ENCODE measurements around the gene UBE2U.
"Not testable (repeated sequence)": the region's sequence is repeated elsewhere in the genome, so short reads cannot be mapped to it uniquely, and the experiment has no call there.

The UBE2U gene

DNA sequence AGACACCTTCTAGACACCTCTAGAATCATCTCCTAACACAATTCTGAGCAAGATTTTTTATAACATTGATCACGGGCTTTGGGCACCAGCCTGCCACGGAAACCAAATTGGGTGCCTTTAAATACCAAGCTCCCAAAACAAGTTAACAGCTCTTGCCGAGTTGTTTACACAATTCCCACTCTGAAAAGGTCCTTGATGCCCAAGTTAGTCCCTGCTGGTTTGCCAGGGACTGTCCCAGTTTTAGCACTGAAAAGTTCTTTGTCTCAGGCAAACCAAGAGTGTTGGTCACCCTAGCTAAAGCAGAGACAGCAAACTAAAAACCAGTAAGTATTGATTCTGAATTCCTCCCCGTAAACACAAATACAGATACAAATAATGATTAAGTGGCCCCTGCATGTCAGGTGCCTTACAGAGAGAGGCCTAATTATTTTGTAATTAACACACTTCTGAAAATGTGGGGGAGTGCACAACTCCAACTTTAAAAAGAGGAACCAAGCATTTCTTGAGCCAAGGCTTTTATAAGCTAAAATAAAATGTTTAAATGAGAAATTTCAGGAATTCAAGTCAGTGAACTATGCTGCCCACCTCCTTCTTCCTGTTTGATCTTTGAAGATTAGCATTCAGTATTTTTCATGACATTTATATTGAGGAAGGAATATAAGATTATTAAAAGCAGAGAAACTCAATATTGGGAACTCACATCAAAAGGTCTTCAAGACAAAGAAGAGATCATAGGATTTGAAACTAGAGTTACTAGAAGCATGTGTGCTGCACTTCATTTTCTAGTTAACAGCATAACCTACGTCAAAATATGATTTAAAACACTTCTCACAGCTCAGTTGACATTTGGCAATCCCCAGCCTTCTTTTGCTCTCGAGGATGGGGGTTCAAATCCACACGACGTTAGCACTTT, 9.0 kb upstream of the UBE2U start:
- DNase-seq = no peak

DNA sequence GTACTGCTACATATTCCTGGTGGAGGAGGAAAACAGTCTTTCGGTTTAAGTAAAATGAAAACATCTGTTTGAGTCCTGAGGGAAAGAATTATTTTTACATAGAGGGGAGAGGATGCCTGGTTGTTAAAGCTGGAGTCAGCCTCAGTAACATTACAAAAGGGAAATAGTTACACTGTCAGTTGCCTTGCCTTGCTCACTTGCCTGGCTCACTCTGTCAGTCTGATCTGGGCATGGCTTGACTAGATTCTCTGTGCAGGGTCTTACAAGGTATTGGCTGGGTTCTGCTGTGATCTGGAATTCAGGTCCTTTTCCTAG, 8.4 kb upstream of the UBE2U start:
- no peak for DNase-seq

DNA sequence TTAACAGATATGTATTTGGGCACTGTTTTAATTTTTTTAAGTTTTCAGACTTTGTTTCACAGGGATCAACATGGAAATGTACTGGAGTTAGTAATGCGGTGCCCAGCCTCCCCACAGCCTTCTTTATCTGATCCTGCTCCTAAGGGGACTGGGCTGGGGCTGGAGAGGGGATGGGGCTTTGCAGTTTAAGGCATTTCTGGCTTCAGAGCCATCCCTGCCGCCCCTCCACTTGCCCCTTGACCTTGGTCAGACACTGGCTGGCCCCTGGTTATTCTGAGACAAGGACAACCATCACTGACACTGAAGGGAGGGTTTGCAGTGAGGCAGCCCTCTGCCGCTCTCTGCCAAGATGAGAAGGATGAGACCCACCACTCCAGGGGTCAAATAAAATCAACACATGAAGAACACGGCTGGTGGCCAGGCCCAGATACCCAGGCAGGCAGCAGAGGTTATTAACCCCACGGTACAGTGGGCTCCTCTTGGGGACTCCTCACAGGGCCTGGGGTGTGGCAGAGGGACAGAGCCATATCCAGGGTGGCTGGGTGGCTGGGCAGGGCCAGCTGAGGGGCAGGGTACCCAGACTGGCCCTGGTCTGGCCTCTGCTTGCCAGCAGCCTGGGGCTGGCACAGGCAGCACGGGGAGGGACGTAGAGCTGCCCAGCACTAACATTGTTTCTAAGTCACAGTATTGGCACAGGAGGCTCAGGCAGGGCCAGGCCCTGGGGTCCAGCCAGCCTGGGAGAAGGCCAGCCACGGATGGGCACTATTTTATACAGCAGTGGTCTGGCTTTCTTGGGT, 7.2 kb upstream of the UBE2U start:
- DNase-seq = no peak

DNA sequence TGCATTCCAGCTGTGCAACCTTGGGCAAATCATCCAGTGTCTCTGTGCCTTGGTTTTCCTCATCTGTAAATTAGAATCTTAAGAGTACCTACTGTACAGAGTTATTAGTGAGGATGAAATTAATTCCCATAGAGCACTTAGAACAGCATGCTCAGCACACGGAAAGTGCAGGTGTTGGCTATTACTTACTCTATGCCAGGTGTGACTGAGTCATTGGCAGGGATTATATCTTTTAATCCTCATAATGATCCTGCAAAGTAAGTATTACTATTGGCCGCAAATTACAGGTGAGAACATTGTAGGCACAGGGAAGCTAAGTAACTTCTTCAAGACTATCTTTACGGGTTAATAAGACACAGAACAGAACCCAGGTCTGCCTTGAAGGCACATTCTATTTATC, 6.3 kb upstream of the UBE2U start:
- no peak for DNase-seq

DNA sequence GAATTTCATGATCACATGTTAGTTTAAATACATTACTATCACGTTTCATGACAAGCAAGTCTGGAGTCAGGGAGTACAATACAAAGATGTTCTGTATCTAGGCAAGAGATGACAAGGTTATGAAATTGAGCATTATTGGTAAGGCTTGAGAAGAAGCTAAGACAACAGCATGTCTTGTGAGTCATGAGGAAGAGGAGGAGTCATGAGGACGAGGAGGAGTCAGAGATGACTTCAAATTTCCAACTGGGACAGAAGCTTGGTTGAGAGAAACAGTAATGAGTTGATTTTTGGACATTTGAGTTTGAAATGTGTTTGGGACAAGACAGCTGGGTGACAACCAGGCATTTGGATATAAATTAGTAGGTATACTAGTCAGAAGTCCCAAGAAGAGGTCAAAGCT, 4.3 kb upstream of the UBE2U start:
- no peak for DNase-seq

DNA sequence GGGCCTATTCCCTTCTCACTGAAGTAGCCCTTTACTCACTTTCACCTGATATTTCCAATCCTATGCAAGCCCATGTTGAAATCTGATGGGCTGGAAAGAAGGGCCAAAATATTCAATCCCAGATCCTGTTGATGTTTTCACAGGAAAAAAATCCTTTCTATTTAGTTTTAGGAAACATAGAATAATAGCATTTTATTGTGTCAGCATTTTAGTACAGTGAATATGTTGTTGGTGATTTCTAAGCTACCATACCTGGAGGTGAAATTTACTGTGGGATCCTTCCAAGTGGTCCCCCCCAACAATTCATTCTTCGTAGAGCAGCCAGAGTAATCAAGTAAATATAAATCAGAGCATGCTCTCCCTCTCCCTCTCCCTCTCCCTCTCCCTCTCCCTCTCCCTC, 3.4 kb upstream of the UBE2U start:
- no peak for DNase-seq

DNA sequence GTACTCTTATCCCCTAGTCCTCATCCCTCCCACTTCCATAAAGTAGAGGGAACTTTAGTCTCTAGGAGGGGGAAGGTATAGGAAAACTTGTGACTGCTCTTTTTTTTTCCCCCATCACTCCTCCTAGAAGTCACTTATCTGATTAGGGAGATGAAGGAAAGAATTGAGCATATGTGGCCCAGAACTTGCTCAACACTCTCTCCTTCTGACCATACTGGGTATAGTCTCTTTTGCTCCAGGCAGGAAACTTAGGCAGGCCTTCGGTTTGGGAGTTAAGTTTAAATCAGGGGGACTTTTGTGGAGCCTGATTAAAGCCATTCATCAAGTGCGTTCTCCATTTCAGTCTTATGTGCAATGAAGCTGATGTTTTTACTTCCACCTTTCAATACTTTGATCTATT, 5.8 kb downstream of the UBE2U start:
- DNase-seq = no peak

DNA sequence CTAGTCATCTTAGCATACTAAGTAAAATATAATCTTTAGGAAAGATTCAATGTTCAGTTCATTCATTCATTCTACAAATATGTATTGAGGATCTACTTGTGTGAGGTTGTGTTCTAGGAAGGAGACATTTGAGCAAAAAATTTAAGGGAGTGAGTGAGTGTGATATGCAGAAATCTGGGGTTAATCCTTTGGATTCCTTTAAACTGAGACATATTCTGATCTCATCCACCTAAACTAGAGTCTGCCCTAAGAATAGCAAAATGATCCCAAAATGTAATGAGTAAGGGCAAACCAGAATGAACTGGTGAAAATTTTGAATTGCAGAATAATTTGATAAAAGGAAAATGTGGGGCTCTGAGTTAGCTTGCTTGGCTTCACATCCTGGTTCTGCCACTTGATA, 8.6 kb downstream of the UBE2U start:
- peak; percentile 83 for DNase-seq

DNA sequence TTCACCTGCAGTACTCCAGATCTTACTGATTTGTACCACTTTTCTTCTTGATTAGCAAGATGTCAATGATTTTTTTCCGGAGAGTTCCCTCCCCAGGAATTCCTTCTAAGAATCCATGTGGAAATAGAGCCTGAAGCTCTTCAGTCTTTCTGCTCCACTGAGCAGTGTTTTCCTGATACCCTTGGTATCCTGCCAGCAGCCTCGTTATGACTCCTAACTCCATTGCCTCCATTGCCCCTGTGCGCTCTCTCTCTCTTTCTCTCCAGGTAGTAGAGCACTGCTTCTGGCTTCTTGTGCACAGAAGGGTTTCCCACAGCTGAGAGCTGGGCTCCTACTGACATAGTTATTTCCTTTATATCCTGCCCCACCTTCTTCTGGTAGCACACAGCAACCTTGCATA, 12.2 kb downstream of the UBE2U start:
- DNase-seq = no peak

DNA sequence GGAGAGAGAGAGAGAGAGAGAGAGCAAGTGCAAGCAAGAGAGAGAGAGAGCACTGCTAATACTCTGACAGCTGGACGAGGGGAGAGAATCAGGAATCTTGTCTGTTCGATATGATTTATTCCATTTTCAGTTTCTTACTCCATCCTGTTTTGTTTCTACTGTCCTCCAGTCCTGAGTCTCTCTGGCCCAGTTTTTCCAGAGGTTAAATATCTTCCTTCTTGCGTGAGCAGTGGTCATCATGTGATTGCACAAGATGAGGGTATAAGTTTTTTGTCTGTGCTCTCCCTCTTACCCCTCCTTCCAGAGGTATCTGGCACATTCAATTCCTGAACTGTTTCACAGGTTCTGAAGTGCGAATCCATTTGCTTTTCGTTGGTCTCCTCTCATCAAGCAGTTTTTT, 16.8 kb downstream of the UBE2U start:
- DNase-seq = no peak

DNA sequence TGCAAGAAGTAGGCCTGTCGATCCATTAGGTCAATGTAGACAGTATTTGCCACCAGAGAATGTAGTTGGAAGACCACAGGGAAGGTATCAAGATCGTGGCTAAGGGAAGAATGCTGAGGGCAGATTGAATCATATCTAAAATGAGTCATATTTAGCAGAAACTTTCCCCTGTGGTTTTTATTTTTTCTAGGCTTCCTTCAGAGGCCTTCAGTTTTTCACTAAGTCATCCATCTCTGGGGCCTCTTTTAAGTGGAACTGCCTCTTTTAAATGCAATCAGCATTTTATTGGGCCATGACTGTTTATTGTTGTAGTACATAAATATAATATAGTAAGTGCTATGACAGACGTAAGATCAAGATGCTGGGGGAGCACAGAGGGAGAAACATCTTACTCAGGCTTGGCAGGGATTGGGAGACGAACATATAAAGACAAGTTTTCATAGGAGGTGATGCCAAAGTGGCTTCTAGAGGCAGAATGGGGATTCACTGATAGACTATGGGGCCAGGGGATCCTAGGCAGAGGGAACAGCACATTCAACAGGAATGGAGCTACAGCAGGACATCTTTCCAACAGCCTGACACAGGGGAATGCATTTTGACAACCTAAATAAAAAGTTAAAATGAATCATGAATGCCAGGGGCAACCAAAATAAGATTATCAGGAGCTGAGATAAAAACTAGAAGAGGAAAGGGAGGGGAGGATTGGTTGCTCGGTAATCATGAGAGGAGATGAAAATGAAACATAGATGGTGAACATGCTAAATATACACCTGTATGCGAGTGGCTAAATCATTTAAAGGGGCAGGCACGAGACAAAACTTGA, 20.1 kb downstream of the UBE2U start:
- peak; percentile 93 for DNase-seq

DNA sequence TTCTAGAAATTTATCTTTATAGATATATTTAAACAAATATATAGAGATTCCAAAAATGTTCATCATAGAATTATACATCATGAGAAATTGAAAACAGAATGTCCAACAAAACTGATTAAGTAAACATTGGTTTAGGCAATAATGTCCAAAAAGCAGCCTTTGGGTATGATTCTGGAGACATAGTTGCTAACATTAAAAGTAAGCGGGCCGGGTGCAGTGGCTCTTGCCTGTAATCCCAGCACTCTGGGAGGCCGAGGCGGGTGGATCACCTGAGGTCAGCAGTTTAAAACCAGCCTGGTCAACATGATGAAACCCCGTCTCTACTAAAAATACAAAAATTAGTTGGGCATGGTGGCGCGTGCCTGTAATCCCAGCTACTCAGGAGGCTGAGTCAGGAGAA, 20.8 kb downstream of the UBE2U start:
- DNase-seq = not testable (repeated sequence)

DNA sequence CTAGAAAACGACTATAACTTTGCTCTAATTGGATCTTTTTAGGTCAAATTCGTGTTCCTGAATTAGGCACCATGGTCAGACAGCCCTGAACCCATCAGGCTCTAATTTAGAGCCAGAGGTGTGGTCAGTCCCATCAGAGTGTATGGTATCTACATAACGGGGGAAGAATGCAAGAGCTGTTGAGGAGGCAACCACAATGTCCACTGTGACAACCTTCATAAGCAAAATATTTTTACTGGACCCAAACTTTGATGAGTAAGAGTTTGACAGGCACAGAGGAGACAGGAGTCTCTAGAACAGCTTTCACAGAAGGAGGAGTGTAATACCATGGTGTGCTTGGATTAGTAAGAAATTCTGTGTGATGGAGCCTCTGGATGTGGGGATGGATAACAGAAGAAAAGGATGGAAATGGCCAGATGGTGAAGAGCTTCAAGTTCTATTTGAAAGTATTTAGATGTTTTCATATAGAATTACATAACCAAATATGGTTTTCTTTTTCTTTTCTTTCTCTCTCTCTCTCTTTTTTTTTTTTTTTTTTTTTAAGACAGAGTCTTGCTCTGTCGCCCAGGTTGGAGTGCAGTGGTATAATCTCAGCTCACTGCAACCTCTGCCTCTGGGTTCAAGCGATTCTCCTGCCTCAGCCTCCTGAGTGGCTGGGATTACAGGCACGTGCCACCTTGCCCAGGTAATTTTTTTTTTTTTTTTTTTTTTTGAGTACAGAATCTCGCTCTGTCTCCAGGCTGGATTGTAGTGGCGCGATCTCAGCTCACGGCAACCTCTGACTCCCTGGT, 24.9 kb downstream of the UBE2U start:
- DNase-seq = peak; percentile 73

DNA sequence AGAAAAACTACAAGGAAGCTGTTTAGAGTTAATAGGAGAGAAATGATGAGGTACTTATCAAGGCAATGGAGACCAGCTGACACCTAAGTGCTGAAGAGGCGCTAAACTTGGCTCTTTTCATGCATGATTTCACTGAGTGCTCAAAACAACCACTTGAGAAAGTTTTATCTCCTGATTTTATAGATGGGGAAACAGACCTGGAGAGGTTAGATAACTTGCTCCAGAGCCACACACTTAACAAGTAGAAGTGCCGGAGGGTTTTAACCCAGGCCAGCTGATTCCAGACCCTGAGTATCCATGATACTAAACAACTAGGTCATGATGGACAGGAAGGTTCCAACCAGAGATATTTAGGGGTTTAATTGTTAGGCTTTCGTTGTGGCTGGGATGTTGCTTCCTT, 25.9 kb downstream of the UBE2U start:
- no peak for DNase-seq

DNA sequence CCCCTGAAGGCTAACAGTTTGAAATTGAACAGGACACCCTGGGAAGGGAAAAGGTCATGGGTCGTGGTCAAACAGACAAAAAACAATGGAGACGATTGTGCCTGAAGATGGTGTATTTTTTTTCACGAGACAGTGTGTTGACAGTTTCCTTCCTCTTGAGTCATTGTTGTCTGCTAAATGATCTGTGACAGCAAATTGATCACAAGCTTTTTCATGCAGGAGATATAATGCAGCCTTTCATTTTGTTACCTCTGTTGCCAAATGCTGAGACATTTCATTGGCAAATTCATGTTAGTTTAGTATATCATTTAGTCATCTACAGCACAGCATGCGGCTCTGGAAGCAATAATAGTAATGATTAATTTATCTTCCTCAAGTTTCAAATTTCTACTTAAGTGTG, 27.7 kb downstream of the UBE2U start:
- DNase-seq = no peak

DNA sequence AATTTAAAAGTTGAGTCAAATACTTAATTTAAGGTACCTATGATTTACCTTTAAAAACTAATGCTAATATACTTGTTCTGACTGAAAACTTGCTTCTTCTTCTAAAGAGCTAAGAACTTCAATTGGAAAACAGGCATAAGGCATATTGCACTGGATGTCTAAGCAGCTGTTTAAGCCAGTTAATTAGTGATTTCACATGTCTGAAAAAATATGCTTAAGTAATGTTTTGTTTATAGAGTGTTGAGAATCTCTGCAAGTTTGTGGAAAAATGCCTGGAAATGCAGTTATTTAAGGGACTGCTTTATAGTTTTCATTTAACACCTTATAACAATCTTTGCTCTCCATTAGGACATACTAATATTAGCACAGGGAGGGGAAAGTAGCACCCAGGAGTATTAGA, 28.2 kb downstream of the UBE2U start:
- no peak for DNase-seq

DNA sequence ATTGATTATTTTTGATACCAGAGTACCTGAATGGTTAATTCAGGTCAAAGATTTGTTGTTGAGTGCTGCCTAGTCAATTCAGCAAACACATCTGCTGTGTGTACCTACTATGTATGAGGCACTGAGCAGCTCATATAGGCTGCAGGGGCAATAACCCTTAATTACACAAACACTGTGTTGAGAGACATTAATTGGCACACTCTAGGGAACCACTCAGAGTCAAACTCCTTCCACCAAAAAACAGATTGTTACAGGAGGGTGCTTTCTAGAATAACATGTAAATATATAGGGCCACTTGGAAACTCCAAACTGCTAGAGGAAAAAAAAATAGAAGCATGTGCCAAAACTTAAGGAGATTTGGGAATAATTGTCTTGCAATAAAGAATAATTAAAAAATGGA, 31.3 kb downstream of the UBE2U start:
- DNase-seq = no peak

DNA sequence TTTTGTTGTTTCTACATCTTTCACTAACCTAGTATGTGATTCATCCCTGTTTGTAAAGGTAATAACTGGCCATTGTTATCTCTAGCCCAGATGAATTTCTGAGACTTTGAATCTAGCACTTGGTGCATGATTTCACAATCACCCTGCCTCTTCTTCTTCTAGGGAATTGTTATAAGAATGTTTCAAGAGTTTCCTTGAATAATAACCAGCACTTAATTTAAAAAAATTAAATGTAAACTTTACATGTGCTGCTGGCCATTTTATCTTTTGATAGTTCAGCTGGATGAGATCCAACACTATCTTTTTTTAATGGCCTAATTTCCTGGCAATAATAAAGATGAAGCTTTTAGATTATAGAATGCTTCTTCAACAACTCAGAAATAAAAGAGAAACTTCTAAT, 31.8 kb downstream of the UBE2U start:
- DNase-seq = peak; percentile 64

DNA sequence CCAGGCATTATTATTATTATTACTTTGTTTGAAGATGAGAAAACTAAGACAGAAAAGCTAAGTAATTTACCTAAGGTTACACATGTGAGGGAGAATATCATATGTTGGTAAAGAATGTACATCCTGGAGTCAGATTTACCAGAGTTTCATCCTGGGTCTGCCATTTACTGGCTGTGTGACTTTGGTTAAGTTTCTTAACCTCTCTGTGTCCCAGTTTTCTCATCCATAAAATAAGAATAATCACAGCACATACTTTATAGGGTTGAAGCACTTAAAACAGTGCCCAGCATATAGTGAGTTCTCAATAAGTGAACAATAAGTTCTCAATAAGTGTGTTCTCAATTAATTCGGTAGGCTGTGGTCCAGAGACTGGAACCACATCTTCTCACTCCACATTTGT, 32.5 kb downstream of the UBE2U start:
- no peak for DNase-seq

DNA sequence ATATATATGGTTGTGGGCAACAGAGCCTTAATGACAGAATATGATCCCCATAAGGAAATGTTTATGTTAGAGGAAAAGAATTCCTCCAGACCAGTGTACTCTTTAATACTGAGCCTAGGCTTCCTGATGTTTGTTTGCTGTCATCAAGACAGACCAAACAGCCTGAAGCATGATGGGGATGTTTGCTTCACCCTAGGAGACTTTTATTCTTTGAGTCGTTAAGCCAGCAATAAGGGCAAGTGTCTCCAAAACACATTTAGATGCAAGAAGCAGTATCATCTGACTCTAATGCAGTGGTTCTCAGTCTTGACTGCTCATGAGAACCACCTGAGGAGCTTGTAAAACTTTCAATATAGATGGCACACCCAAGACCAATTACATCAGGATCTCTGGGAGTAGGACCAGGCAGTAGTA, 33.1 kb downstream of the UBE2U start:
- no peak for DNase-seq

DNA sequence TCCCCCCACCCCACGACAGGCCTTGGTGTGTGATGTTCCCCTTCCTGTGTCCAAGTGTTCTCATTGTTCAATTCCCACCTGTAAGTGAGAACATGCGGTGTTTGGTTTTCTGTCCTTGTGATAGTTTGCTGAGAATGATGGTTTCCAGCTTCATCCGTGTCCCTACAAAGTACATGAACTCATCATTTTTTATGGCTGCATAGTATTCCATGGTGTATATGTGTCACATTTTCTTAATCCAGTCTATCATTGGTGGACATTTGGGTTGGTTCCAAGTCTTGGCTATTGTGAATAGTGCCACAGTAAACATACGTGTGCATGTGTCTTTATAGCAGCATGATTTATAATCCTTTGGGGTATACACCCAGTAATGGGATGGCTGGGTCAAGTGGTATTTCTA, 36.1 kb downstream of the UBE2U start:
- DNase-seq = not testable (repeated sequence)

DNA sequence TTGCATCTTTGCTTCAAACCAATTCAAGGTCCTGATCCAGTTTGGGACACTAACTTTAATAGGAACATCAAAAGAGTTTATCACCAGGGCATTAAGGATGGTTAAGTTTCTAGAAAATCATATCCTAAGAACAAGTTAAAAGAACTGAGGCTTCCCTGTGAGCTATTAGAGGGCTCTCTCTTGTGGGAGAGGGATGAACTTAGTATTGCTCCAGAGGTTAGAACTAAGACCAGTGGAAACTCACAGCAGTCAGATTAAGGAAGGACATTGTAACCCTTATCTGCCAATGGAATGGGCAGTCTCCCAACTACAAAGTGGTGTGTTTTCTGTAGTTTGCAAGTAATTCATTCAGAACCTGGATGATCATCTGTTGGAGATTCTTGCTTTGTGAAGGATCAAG, 36.8 kb downstream of the UBE2U start:
- peak; percentile 64 for DNase-seq

DNA sequence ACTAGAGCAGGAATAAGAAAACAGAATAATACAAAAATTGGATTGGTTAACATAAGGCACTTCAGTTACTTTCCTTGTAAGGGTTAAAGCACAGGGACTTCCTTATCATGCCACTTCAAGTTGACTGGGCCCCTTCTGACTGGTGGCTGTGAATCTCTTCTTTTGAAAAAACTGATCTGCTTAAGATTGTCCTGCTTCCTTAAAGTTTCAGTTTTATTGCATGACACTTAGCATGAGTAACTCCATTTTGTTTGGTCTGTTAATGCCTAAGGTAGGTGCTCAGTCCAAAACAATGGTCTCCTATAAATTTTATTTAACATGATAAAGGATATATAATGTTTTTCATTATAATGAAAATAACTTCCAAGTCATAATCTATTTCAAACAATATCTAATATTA, 37.6 kb downstream of the UBE2U start:
- no peak for DNase-seq

Measured in NCI-H226 (cell line).